ENCODE data around the gene GSE1.

Gene GSE1

GRCh38 chr16:85662976-85663830 lies 50.1 kb downstream of the GSE1 start:
- no peak for DNase-seq

GRCh38 chr16:85663891-85664321 lies 50.8 kb downstream of the GSE1 start:
- DNase-seq, result no peak

GRCh38 chr16:85664580-85665372 lies 51.7 kb downstream of the GSE1 start:
- DNase-seq, result no peak

GRCh38 chr16:85665373-85665740 lies 52.2 kb downstream of the GSE1 start:
- no peak for DNase-seq

GRCh38 chr16:85665929-85666328 lies 52.8 kb downstream of the GSE1 start:
- no peak for DNase-seq

GRCh38 chr16:85667261-85667660 lies 54.1 kb downstream of the GSE1 start:
- DNase-seq, result no peak

- DNase-seq, result no peak
Observed at GRCh38 chr16:85667841-85668413, 54.8 kb downstream of the GSE1 start.

GRCh38 chr16:85668676-85669424 lies 55.7 kb downstream of the GSE1 start:
- no peak for DNase-seq

- no peak for DNase-seq
Observed at GRCh38 chr16:85670840-85671239, 57.7 kb downstream of the GSE1 start.

- no peak for DNase-seq
Observed at GRCh38 chr16:85673529-85674417, 60.7 kb downstream of the GSE1 start.

- DNase-seq, result no peak
Observed at GRCh38 chr16:85674418-85674755, 61.3 kb downstream of the GSE1 start.

GRCh38 chr16:85674828-85675227 lies 61.7 kb downstream of the GSE1 start:
- no peak for DNase-seq

- DNase-seq, result no peak
Observed at GRCh38 chr16:85675251-85675874, 62.2 kb downstream of the GSE1 start.

- DNase-seq, result no peak
Observed at GRCh38 chr16:85676466-85676865, 63.3 kb downstream of the GSE1 start.

GRCh38 chr16:85677383-85677967 lies 64.4 kb downstream of the GSE1 start:
- DNase-seq, result no peak

GRCh38 chr16:85678016-85678415 lies 64.9 kb downstream of the GSE1 start:
- no peak for DNase-seq

- no peak for DNase-seq
Observed at GRCh38 chr16:85678821-85679220, 65.7 kb downstream of the GSE1 start.

- DNase-seq, result no peak
Observed at GRCh38 chr16:85679870-85680269, 66.7 kb downstream of the GSE1 start.

- DNase-seq, result no peak
Observed at GRCh38 chr16:85680352-85680944, 67.3 kb downstream of the GSE1 start.

GRCh38 chr16:85681255-85681654 lies 68.1 kb downstream of the GSE1 start:
- DNase-seq, result no peak

- no peak for DNase-seq
Observed at GRCh38 chr16:85682516-85682915, 69.4 kb downstream of the GSE1 start.
